22Rv1 (cell line): ENCODE results near the gene MEF2C.

ENCODE experiments used
- ZFX ChIP-seq: fragments of 450-650 bp; IDR thresholded peaks from 2 replicates; pipeline ENCODE4 v1.6.1; 2017; ENCODE audit warnings: antibody characterized with exemption, borderline replicate concordance
- TF ChIP-seq, protein P1 (sequence below): fragments of 450-650 bp; IDR thresholded peaks from 2 replicates; pipeline ENCODE4 v1.5.1; 2017; ENCODE audit warnings: mild to moderate bottlenecking

DNA sequence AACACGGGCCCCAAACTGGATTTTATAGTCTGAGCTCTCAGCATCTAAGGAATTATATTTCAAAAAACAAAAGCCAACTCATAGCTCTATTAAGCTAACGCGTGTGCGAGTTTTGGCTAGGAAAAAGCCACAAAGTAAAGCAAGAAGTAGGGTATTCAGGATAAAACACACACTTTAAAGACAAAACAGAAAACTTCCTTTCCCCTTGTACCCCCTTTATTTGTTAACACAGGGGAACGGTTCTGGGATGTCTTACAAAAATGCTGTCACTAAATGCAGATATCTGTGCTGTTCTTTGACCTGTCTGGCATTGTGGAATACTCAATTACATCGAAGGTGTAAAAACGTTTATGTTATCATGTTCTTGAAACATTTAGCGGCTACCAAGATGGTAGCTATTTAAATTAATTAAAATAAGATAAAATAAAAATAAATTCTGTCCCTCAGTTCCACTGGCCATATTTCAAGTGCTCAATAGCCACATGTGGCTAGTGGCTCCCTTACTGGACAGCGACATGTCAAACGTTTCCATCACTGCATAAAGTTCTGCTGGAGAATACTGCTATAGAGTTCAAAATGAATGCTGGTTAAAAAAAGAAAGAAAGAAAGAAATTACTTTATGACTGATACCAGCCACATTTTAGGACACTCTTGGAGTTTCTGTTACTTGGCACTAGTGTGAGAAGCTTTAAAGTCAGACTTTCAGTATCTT is 7.2 kb upstream of the MEF2C start:
- TF ChIP-seq, protein P1, sequence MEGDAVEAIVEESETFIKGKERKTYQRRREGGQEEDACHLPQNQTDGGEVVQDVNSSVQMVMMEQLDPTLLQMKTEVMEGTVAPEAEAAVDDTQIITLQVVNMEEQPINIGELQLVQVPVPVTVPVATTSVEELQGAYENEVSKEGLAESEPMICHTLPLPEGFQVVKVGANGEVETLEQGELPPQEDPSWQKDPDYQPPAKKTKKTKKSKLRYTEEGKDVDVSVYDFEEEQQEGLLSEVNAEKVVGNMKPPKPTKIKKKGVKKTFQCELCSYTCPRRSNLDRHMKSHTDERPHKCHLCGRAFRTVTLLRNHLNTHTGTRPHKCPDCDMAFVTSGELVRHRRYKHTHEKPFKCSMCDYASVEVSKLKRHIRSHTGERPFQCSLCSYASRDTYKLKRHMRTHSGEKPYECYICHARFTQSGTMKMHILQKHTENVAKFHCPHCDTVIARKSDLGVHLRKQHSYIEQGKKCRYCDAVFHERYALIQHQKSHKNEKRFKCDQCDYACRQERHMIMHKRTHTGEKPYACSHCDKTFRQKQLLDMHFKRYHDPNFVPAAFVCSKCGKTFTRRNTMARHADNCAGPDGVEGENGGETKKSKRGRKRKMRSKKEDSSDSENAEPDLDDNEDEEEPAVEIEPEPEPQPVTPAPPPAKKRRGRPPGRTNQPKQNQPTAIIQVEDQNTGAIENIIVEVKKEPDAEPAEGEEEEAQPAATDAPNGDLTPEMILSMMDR, result no peak
- TF ChIP-seq ZFX, result no peak
